Keratinocyte (primary cell): ENCODE results near the gene ELAVL3. TPM values are rescaled to one million over a fixed set of nuclear protein-coding genes. Genes with fewer than 3 reads are reported as not detected.

Experiments
- DNase-seq: peaks from one replicate; pipeline ENCODE4 v3.0.0-alpha.2; 2011; ENCODE audit warnings: low read depth, missing footprints, low spot score
- FAIRE-seq: peaks from 2 replicates; lab custom pipeline; 2011; peaks lifted over from hg19 to GRCh38; lab: Jason Lieb, UNC
- H2AFZ ChIP-seq: 2 replicates; pipeline ENCODE4 v1.6.0; 2012; ENCODE audit warnings: low read length, control low read depth, inconsistent platforms; ENCODE audit not compliant: control insufficient read depth
- H3K27ac ChIP-seq: 2 replicates; pipeline ENCODE4 v1.5.1; 2011; ENCODE audit warnings: low read length; ENCODE audit not compliant: control insufficient read depth, insufficient read depth
- H3K27me3 ChIP-seq: 3 replicates; pipeline ENCODE4 v1.6.0; 2011; ENCODE audit warnings: low read length; ENCODE audit not compliant: control insufficient read depth, insufficient read depth; ENCODE audit errors: extremely low read depth
- H3K36me3 ChIP-seq, 2 experiments: 2 replicates in 1 of 2; 3 replicates in 1 of 2; pipeline ENCODE4 v1.5.1; 2011; ENCODE audit warnings: low read length in 2 of 2, mild to moderate bottlenecking in 1 of 2; ENCODE audit not compliant: control insufficient read depth in 2 of 2, insufficient read depth in 2 of 2; ENCODE audit errors: extremely low read depth in 1 of 2
- H3K4me1 ChIP-seq: 3 replicates; pipeline ENCODE4 v1.5.1; 2011; ENCODE audit warnings: low read length; ENCODE audit not compliant: control insufficient read depth, insufficient read depth; ENCODE audit errors: extremely low read depth
- H3K4me2 ChIP-seq: 3 replicates; pipeline ENCODE4 v1.6.0; 2011; ENCODE audit warnings: low read depth, low read length; ENCODE audit not compliant: control insufficient read depth, insufficient read depth; ENCODE audit errors: extremely low read depth
- H3K4me3 ChIP-seq, 3 experiments: fragments of 200-600 bp in 1 of 3; sonication (generic) in 1 of 3; 2 replicates in 2 of 3; 3 replicates in 1 of 3; pipeline ENCODE4 v1.5.1; 2011 to 2016; ENCODE audit warnings: low read length in 3 of 3, mild to moderate bottlenecking in 3 of 3, control low read depth in 2 of 3, inconsistent platforms in 1 of 3, low read depth in 1 of 3, mixed read lengths in 1 of 3, mixed run types in 1 of 3, moderate library complexity in 1 of 3; ENCODE audit not compliant: control insufficient read depth in 2 of 3, insufficient read depth in 2 of 3; ENCODE audit errors: extremely low read depth in 1 of 3
- H3K79me2 ChIP-seq: 2 replicates; pipeline ENCODE4 v1.6.0; 2012; ENCODE audit warnings: low read length; ENCODE audit not compliant: control insufficient read depth, insufficient read depth
- H3K9ac ChIP-seq: 3 replicates; pipeline ENCODE4 v1.6.0; 2011; ENCODE audit warnings: low read length; ENCODE audit not compliant: control insufficient read depth, insufficient read depth; ENCODE audit errors: extremely low read depth
- H3K9me1 ChIP-seq: 3 replicates; pipeline ENCODE4 v1.6.0; 2011; ENCODE audit warnings: low read length; ENCODE audit not compliant: control insufficient read depth, insufficient read depth; ENCODE audit errors: extremely low read depth
- H3K9me3 ChIP-seq: 2 replicates; pipeline ENCODE4 v1.5.1; 2012; ENCODE audit warnings: low read depth, low read length; ENCODE audit not compliant: control insufficient read depth
- H4K20me1 ChIP-seq: 3 replicates; pipeline ENCODE4 v1.6.0; 2011; ENCODE audit warnings: low read length; ENCODE audit not compliant: control insufficient read depth, insufficient read depth; ENCODE audit errors: extremely low read depth
- CTCF ChIP-seq, 3 experiments: IDR thresholded peaks in 1 of 3; conservative IDR thresholded peaks in 1 of 3; optimal IDR thresholded peaks in 1 of 3; 2 replicates in 2 of 3; 3 replicates in 1 of 3; pipeline versions ENCODE3 to v1.5.1; 2011; ENCODE audit warnings: low read length in 3 of 3, mild to moderate bottlenecking in 3 of 3, moderate library complexity in 2 of 3, control low read depth in 1 of 3, inconsistent platforms in 1 of 3; ENCODE audit not compliant: insufficient read depth in 2 of 3; ENCODE audit errors: extremely low read depth in 1 of 3
- EZH2 ChIP-seq: IDR thresholded peaks from one replicate; pipeline ENCODE4 v1.6.1; 2012; ENCODE audit warnings: inconsistent platforms, mild to moderate bottlenecking, low read length, moderate library complexity
- dilution Hi-C: fragments of 300-500 bp; cut with MboI; formaldehyde crosslinking; loops from one replicate; pipeline ENCODE4 v1.7.0; 2020; ENCODE audit warnings: low sequenced_read_pairs; ENCODE audit not compliant: extremely low pct_ligation_motif_present
- polyA plus RNA-seq, 5 experiments: library from polyadenylated mRNA; depleted of rRNA in 3 of 5; stranded (reverse) in 3 of 5; stranded (forward) in 1 of 5; unstranded in 1 of 5; fragments of >200 nt; gene quantifications; 1 replicate in 1 of 5; 2 replicates in 3 of 5; 3 replicates in 1 of 5; pipeline versions ENCODE4 v1.2.1 to v1.2.3, GENCODE V29; 2011 to 2012; ENCODE audit warnings: missing spikeins in 2 of 5, low read depth in 1 of 5, low replicate concordance in 1 of 5

ELAVL3 gene
- polyA plus RNA-seq, 1 donor (not counting 4 experiments of a cell fraction or from before 2014, with no cell fraction given), result not detected

- Histone ChIP-seq H3K36me3 (no peaks in the 10 kb centered on the region), H3K27me3 (peaks cover 48% of the 10 kb centered on the region)
These were observed 57.1 kb downstream of the ELAVL3 start for GRCh38 chr19:11423791-11424181.

GRCh38 chr19:11423164-11423790 is 57.6 kb downstream of the ELAVL3 start:
- H3K27me3 ChIP-seq, result peaks cover 53% of the 10 kb centered on the region
- TF ChIP-seq CTCF (optimal IDR thresholded peaks at IDR 0.05 in 1 of 3, IDR thresholded peaks at IDR 0.05 in 1 of 3, conservative IDR thresholded peaks at IDR 0.05 in 1 of 3; ENCODE audit: extremely low read depth in 1 of 3, insufficient read depth in 2 of 3, low read length in 3 of 3), result no peak
- TF ChIP-seq EZH2, result no peak
- FAIRE-seq (no peak), DNase-seq (no peak)
- no peaks in the 10 kb centered on the region for H3K9me3 ChIP-seq
- H2AFZ ChIP-seq, result no peak overlapping the region
- peaks cover 22% of the 10 kb centered on the region for H3K4me1 ChIP-seq
- no peaks in the 10 kb centered on the region for H4K20me1 ChIP-seq
- no peaks in the 10 kb centered on the region for H3K9me1 ChIP-seq
- H3K79me2 ChIP-seq, result no peaks in the 10 kb centered on the region
- no peak overlapping the region for H3K4me3 ChIP-seq
- H3K36me3 ChIP-seq, result no peaks in the 10 kb centered on the region
- no peak overlapping the region for H3K27ac ChIP-seq
- peak overlapping the region; percentile 77 for H3K4me2 ChIP-seq
- H3K9ac ChIP-seq, result no peak overlapping the region
- dilution Hi-C loops, result no loop called here

More at GRCh38 chr19:11423791-11424181, 57.1 kb downstream of the ELAVL3 start:
- Histone ChIP-seq H3K9ac (no peak overlapping the region), H3K9me1 (no peaks in the 10 kb centered on the region), H4K20me1 (no peaks in the 10 kb centered on the region), H3K9me3 (no peaks in the 10 kb centered on the region), H2AFZ (no peak overlapping the region), H3K79me2 (no peaks in the 10 kb centered on the region), H3K4me1 (peaks cover 22% of the 10 kb centered on the region), H3K4me3 (no peak overlapping the region), H3K27ac (no peak overlapping the region), H3K4me2 (no peak overlapping the region)
- DNase-seq (no peak), FAIRE-seq (no peak)
- dilution Hi-C loops, result no loop called here
- no peak for TF ChIP-seq CTCF (optimal IDR thresholded peaks at IDR 0.05 in 1 of 3, IDR thresholded peaks at IDR 0.05 in 1 of 3, conservative IDR thresholded peaks at IDR 0.05 in 1 of 3; ENCODE audit: extremely low read depth in 1 of 3, insufficient read depth in 2 of 3, low read length in 3 of 3)
- TF ChIP-seq EZH2, result no peak
